SU-DHL-6 (cell line): ENCODE data around the gene TMEM63B.

Source experiments
- H2AFZ ChIP-seq: fragments of 200-600 bp; sonication (generic); 2 replicates; pipeline ENCODE4 v1.6.1; 2014; ENCODE audit warnings: low read depth, mild to moderate bottlenecking, moderate library complexity, mixed read lengths, antibody characterized with exemption, low read length; ENCODE audit not compliant: severe bottlenecking
- H3F3A ChIP-seq: fragments of 200-600 bp; shearing (Covaris generic); 2 replicates; pipeline ENCODE4 v1.6.0; 2016; ENCODE audit warnings: antibody characterized with exemption, mild to moderate bottlenecking; ENCODE audit not compliant: insufficient read depth
- H3K27ac ChIP-seq: fragments of 200-600 bp; sonication (generic); 2 replicates; pipeline ENCODE4 v1.5.1; 2016; ENCODE audit warnings: low read depth, mild to moderate bottlenecking, low read length, moderate library complexity, mixed read lengths
- H3K27me3 ChIP-seq: fragments of 200-600 bp; sonication (generic), shearing (Covaris generic); 2 replicates; pipeline ENCODE4 v1.6.0; 2014; ENCODE audit warnings: mild to moderate bottlenecking, low read length
- H3K36me3 ChIP-seq: fragments of 200-600 bp; sonication (generic); 2 replicates; pipeline ENCODE4 v1.6.1; 2014; ENCODE audit warnings: mild to moderate bottlenecking, low read length, mixed read lengths
- H3K4me2 ChIP-seq: fragments of 300-600, 200-600 bp; shearing (Covaris generic), sonication (generic); 2 replicates; pipeline ENCODE4 v1.6.0; 2014; ENCODE audit warnings: low read length, low read depth, mild to moderate bottlenecking; ENCODE audit not compliant: poor library complexity, severe bottlenecking
- H3K4me3 ChIP-seq: fragments of 200-600 bp; sonication (generic); 2 replicates; pipeline ENCODE4 v1.5.1; 2014; ENCODE audit warnings: antibody characterized with exemption, low read length, mild to moderate bottlenecking, mixed read lengths; ENCODE audit not compliant: insufficient read depth, poor library complexity, severe bottlenecking
- H3K79me2 ChIP-seq: fragments of 200-600 bp; sonication (generic); 2 replicates; pipeline ENCODE4 v1.6.1; 2014; ENCODE audit warnings: mild to moderate bottlenecking, low read length, moderate library complexity; ENCODE audit not compliant: insufficient read depth
- H3K9ac ChIP-seq: fragments of 200-600 bp; sonication (generic); 2 replicates; pipeline ENCODE4 v1.7.0; 2014; ENCODE audit warnings: mild to moderate bottlenecking, low read length
- H3K9me2 ChIP-seq: fragments of 200-600 bp; sonication (generic); replicated peaks from 2 replicates; pipeline ENCODE4 v1.6.1; 2014; ENCODE audit warnings: low read length; ENCODE audit not compliant: insufficient read depth
- H3K9me3 ChIP-seq: fragments of 200-600 bp; sonication (generic); 2 replicates; pipeline ENCODE4 v1.6.1; 2014; ENCODE audit warnings: low read length, mixed read lengths; ENCODE audit not compliant: insufficient read depth
- H4K20me1 ChIP-seq: fragments of 200-600 bp; sonication (generic); 2 replicates; pipeline ENCODE4 v1.6.1; 2014; ENCODE audit warnings: low read depth, mild to moderate bottlenecking, antibody characterized with exemption, low read length, moderate library complexity, mixed read lengths
- EZH2phosphoT487 ChIP-seq: fragments of 200-600 bp; sonication (generic), shearing (Covaris generic); conservative IDR thresholded peaks from 2 replicates; pipeline ENCODE4 v1.6.1; 2018; ENCODE audit warnings: mild to moderate bottlenecking, antibody characterized with exemption, low read length, moderate library complexity, mixed read lengths
- TF ChIP-seq, protein P1 (sequence below): fragments of 200-600 bp; sonication (generic); IDR thresholded peaks from one replicate; pipeline ENCODE4 v1.5.1; 2017; ENCODE audit warnings: antibody characterized with exemption, mild to moderate bottlenecking, low read length, moderate library complexity; ENCODE audit not compliant: insufficient read depth, poor library complexity, severe bottlenecking

Gene TMEM63B

DNA sequence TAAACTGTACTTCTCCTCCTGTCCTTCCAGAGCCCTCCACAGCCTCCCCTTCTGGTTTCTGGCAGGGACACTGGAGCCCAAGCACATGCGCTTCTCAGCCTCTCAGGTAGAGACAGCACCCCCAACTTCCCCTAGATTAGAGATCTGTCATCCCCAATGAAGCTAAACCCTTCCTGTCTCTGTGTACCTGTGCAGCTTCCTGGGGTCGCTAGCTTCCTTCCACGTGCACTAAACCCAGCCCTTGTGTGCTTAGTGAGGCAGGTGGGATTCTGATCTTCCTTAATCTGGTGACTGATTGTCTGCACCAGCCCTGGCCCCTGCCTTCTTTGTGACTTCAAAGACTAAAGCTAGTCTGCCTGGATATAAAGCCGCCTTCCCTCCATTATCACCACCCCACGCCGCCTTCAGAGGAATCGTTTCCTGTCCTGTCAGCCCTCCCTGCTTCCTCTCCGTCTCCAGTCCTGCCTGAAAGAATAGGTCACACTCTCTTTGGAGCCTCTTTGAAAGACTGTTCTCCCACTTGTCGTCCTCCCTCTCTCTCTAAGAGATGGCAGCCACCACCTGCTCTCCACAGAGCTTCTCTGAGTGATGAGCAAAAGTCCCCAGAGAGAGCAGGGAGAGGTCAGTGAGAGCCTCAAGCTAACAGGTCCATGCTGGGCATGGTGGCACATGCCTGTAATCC is 58.7 kb downstream of the TMEM63B start:
- H3K9me2 ChIP-seq = no peaks in the 10 kb centered on the region
- H3K9me3 ChIP-seq = no peaks in the 10 kb centered on the region
- H2AFZ ChIP-seq = no peak overlapping the region
- no peak overlapping the region for H3K9ac ChIP-seq
- no peaks in the 10 kb centered on the region for H3K36me3 ChIP-seq
- H3K27me3 ChIP-seq = no peaks in the 10 kb centered on the region
- H3F3A ChIP-seq = no peaks in the 10 kb centered on the region
- no peaks in the 10 kb centered on the region for H4K20me1 ChIP-seq
- TF ChIP-seq, protein P1, sequence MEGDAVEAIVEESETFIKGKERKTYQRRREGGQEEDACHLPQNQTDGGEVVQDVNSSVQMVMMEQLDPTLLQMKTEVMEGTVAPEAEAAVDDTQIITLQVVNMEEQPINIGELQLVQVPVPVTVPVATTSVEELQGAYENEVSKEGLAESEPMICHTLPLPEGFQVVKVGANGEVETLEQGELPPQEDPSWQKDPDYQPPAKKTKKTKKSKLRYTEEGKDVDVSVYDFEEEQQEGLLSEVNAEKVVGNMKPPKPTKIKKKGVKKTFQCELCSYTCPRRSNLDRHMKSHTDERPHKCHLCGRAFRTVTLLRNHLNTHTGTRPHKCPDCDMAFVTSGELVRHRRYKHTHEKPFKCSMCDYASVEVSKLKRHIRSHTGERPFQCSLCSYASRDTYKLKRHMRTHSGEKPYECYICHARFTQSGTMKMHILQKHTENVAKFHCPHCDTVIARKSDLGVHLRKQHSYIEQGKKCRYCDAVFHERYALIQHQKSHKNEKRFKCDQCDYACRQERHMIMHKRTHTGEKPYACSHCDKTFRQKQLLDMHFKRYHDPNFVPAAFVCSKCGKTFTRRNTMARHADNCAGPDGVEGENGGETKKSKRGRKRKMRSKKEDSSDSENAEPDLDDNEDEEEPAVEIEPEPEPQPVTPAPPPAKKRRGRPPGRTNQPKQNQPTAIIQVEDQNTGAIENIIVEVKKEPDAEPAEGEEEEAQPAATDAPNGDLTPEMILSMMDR = no peak
- TF ChIP-seq EZH2phosphoT487 = no peak
- no peaks in the 10 kb centered on the region for H3K79me2 ChIP-seq
- no peak overlapping the region for H3K4me2 ChIP-seq
- H3K27ac ChIP-seq = no peak overlapping the region
- H3K4me3 ChIP-seq = no peak overlapping the region

DNA sequence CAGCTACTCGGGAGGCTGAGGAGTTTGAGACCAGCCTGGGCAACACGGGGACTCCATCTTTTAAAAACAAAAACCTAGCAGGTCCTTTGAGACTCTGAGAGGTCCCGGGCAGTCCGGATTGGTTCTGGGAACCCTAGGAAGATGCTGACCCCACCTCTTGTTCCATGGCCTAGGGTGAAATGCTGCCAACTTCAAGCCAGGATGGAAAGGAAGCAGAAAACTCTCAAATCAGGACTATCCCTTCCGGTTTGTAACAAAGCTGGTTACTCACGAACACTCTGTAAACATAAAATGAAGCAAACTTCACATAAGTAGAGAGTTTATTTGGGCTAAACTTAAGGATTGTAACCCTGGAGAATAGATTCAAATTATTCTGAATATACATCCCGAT is 59.3 kb downstream of the TMEM63B start:
- Histone ChIP-seq H3K9me2 (no peaks in the 10 kb centered on the region), H3K79me2 (no peaks in the 10 kb centered on the region), H3K9me3 (no peaks in the 10 kb centered on the region), H3K4me3 (no peak overlapping the region), H3K27me3 (no peaks in the 10 kb centered on the region), H3K36me3 (no peaks in the 10 kb centered on the region), H4K20me1 (no peaks in the 10 kb centered on the region), H3K4me2 (no peak overlapping the region), H3K9ac (no peak overlapping the region), H3F3A (no peaks in the 10 kb centered on the region), H2AFZ (no peak overlapping the region), H3K27ac (no peak overlapping the region)
- TF ChIP-seq EZH2phosphoT487 = no peak
- TF ChIP-seq, protein P1 = no peak

GRCh38 chr6:44188819-44189218 is 61.5 kb downstream of the TMEM63B start:
- Histone ChIP-seq H2AFZ (no peak overlapping the region), H3K4me2 (no peak overlapping the region), H3K27me3 (no peaks in the 10 kb centered on the region), H3K36me3 (no peaks in the 10 kb centered on the region), H3K9me2 (no peaks in the 10 kb centered on the region), H4K20me1 (no peaks in the 10 kb centered on the region), H3K79me2 (no peaks in the 10 kb centered on the region), H3K9ac (no peak overlapping the region), H3K4me3 (no peak overlapping the region), H3K27ac (no peak overlapping the region), H3K9me3 (no peaks in the 10 kb centered on the region), H3F3A (no peaks in the 10 kb centered on the region)
- TF ChIP-seq EZH2phosphoT487 = no peak
- TF ChIP-seq, protein P1 = no peak
